Measurements from ENCODE around the gene QPCT. TPM values are rescaled to one million over a fixed set of nuclear protein-coding genes. Genes with fewer than 3 reads are reported as not detected.

QPCT gene
- total RNA-seq, 1 experiment from 2014 or later: not detected

DNA sequence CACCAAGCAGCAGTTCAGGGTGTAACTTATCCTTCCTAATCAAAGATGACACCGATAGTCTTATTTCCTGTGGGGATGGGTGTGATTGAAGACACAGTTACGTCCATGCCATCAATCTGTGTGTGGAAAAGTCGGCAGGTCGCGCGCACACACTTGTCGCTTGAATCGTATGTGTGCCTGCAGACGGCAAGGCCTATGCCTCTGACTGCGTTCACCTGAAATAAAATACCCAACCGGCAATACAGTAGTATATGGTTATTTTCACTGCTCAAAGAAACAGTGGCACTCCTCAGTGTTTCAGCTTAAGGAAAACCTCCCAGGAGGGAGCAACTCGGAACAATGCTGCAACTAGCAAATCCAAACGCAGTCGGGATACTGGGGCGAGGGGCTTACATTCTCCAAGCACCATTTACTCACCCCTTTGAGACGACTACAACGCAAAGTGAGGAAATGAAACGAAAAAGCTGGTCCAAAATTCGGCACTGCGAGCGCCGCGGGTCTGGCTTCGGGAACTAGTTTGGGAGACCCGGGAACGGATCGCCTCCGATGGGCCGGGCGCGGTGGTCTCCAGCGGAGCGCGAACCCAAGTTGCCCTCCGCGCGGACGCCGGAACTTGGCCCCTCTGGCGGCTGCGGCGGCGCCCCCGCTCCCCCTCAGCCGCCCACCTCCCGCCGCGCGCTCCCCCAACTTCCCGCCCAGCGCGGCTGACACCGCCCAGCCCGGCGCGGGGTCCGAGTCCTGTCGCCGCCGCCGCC, 20.5 kb upstream of the QPCT start:
- DNase-seq (ENCODE audit: low spot score): no peak
- in situ Hi-C loops (cut with HindIII; ENCODE audit: low sequenced_read_pairs): no loop called here

DNA sequence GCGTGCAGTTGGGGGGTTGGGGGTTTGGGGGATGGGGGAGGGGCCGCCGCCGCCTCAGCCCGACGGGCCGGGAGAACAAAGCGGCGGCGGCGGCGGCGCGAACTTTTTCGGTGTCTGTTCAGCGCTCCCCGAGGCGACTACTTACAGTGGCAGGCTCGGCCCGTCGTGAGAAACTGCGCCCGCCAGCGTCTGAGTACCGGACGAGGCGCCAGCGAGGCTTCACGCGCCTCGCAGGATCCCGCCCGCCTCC, 20.0 kb upstream of the QPCT start:
- DNase-seq (ENCODE audit: low spot score): no peak
- in situ Hi-C loops (cut with HindIII; ENCODE audit: low sequenced_read_pairs): no loop called here

DNA sequence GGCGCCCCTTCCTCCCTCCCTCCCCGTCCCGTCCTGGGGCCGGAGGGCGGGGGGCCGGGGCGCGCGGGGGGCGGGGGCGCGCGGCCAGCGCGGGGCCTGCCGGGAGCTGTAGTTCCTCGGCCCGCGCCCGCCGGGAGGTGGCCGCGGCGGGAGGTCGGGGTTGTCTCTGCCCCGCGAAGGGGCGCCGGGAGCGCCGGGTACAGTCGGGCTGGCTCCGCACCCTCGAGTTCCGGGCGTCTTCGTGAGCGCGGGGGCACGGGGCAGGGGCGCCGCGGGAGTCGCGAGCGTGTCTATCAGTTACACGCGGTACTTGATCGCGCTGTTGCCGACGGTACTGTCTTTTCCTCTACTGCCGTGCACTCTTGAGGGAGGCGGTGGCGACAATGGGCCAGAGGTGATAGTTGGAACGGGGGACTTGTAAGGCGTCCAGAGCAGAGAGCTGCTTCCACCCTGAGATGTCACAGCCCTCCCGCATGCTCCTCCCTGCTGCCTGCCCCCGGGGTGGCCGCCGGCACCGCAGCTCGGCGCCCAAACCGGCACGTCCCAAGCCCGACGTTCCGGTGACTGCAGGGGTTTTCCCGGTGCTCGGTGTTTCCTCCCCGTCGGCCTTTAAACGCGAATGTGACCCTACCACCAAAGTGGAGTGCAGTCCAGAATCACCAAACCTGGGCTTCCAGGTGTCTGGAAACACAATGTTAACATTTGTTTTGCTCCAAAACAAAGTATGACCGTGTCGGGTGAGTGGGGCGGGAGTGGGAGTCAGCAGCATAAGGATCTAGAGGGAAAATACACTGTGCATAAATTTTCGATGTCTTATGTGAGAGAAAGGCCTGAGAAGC, 19.4 kb upstream of the QPCT start, which contains the start of gene PRKD3:
PRKD3 (minus strand) TSS at position 48 of the 839 bp plus-strand sequence. CDS start 8,309 bp downstream, outside the sequence.
- in situ Hi-C loops (cut with HindIII; ENCODE audit: low sequenced_read_pairs): no loop called here
- no peak for DNase-seq (ENCODE audit: low spot score)

DNA sequence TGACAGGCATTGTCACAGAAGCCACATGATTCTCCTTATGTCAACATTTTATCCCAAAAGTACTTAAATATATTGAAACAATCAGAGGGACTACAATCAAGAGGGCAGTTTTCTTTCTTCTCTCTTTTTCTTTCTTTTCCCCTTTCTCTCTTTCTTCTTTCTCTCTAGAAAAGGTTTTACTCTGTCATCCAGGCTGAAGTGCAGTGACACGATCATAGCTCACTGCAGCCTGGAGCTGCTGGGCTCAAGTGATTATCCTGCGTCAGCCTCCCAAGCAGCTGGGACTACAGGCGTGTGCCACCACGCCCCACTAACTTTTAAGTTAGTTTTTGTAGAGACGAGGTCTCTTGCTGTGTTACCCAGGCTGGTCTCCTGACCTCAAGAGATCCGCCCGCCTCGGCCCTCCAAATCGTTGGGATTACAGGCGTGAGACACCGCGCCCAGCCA, 18.8 kb upstream of the QPCT start:
- DNase-seq (ENCODE audit: low spot score): no peak
- in situ Hi-C loops (cut with HindIII; ENCODE audit: low sequenced_read_pairs): no loop called here

DNA sequence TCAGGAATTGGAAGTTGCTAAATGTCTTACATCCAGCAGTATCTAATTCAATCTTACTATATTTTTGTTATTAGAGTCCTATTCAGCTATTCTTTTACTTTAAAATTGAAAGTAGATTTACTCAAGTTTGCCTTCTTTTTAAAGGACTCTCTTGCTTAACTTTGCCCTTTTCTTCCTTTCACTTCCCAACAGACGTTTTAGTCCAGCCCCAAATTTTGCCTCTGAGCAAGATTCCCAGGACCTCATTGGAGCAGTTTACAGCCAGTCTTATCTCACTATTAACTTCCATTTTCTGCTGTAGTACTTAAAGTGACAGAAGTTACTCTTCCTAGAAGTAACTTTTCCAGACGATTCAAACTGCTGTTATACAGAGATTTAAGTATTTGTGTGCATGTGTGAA, 18.1 kb upstream of the QPCT start:
- in situ Hi-C loops (cut with HindIII; ENCODE audit: low sequenced_read_pairs): no loop called here
- DNase-seq (ENCODE audit: low spot score): peak; percentile 18

DNA sequence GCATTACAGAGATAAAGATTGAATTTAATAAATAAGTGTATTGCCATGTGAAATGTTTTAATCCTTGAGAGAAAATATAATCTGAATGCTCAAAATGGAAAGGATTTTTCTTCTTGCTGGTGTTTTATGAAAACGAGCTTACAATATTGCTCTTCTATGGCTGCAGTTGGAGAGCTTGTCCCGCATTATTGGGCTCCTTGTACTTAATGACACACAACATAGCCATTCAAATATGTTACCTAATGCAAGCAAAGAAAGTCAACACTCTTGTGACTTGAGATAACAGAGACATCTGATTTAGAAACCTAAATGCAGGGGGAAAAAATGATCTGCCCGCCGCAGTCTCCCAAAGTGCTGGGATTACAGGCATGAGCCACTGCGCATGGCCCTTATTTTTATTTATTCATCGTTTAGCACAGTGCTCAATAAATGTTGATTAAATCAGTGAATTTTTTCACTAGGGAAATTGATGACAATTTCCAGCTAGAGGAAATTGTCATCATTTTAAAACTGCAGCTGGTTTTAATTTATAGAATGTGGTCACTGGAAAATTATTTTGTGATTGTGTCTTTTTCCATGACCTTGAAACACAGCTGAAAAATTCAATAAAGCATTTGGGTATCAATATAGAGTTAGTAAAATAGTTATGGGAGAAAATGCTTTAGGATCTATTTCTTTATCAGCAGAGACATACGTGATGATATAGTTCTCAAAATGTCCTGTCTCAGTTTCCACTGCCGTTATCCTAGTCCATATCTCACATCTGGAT, 17.4 kb upstream of the QPCT start:
- in situ Hi-C loops (cut with HindIII; ENCODE audit: low sequenced_read_pairs): no loop called here
- no peak for DNase-seq (ENCODE audit: low spot score)

DNA sequence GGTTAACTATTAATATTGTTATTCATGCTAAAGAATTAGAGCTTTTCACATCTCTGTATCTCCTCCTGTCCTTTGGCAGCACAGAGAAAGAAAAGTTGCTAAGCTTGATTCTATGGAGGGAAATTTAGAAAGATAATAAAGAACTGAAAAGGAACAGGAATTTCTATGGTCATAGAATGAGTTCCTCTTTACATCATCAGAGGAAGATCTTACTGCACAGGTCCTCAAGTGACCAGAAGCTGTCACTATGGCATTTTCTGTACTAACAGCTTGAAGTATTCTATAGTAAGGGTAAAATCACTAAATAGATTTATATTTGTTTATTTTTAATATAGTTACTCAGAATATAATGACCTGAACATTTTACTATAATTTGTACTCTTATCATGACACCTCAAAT, 13.7 kb upstream of the QPCT start:
- DNase-seq (ENCODE audit: low spot score): no peak
- in situ Hi-C loops (cut with HindIII; ENCODE audit: low sequenced_read_pairs): no loop called here

DNA sequence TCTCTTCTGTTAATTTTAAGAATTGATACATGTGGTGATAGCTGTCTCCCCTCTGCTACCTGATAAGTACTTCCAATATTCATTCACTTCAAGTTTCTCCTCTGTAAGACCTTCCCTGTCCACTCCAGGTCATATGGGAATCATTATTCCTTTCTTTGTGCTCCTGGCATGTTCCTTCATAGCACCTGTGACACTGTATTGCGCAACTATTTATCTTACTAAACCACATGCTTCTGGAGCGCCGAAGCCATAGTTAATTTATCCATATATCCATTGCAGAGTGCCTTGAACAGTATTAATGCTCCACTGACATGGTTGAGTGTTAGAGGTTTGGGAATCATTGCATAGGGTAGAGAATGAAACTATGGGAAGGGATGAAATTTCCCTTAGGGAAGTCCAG, 11.9 kb upstream of the QPCT start:
- DNase-seq (ENCODE audit: low spot score): no peak
- in situ Hi-C loops (cut with HindIII; ENCODE audit: low sequenced_read_pairs): no loop called here

DNA sequence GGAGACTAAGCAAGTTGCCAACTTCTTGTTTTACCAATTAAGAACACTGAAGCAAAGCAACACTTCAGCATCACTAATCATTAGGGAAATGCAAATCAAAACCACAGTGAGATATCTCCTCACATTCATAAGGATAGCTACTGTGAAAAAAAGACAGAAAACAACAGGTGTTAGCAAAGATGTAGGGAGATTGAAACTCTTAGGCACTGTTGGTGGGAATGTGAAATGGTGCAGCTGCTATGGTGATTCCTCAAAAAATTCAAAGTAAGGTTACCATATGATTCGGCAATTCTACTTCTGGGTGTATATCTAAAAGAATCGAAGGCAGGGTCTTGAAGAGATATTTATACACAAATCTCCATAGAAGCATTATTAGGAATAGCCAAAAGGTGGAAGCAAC, 11.2 kb upstream of the QPCT start:
- DNase-seq (ENCODE audit: low spot score): no peak
- in situ Hi-C loops (cut with HindIII; ENCODE audit: low sequenced_read_pairs): no loop called here

DNA sequence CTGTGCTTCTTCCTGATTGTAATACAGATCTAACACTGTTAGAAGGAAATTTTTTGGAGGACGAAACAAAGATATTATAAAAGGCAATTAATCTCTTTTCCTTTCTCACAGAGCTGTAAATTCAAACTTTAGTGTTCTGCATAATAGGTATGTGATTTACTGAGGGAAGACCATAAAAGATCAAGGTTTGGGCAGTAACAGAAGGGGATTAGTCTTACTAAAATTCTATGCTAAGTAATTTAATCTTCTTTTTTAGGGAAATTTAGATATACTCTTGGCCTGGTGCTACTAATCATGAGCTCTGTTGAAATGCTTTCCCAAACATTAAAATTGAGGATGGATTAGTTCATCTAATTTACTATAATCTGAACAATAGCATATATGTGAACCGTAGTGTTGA, 8.8 kb upstream of the QPCT start:
- no peak for DNase-seq (ENCODE audit: low spot score)
- in situ Hi-C loops (cut with HindIII; ENCODE audit: low sequenced_read_pairs): no loop called here

DNA sequence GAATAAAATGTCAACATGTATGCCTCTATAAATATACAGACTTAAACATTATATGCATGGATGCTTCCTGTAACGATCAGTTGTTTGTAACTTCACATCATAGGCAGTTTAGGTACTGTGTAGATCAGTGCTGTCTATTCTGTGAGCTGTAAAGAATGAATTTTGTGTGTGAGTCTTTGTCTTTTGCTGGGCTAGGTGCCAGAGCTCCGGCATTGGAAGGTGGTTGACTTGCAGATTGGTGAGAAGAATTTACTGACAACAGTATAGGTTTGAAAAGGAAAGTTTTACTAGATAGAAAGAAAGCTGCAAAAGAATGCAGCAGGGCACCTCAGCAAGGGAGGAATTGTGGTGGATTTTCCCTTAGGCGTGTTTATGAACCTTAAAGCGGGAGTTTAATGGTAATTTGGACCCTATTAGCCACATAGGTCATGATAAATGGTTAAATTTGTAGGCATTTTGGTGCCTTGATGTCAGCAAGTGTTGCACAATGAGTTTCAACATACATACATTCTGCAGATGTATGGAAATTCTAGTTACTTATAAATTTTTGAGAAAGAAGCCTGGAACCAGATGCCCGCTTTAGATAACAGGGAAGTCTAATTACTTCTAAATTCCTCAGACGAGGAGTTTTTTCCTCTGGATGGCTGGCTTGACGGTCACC, 6.7 kb upstream of the QPCT start:
- in situ Hi-C loops (cut with HindIII; ENCODE audit: low sequenced_read_pairs): no loop called here
- DNase-seq (ENCODE audit: low spot score): no peak

DNA sequence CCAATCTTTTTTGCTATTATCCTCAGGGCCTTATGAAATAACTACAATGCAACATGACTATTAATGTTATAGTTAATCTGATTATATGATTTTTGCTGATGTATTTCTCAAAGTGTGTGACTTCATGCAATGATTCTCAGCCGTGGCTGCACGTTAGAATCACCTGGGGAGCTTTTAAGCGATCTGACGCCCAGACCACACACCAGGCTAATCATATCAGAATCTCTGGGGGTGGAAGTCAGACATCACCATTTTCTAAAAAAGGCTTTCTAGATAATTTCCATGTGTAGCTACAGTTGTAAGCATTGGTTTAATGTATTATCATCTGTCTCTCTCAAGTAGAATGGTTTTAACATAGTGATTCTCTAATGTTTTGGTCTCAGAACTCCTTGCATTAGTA, 5.5 kb upstream of the QPCT start:
- in situ Hi-C loops (cut with HindIII; ENCODE audit: low sequenced_read_pairs): no loop called here

DNA sequence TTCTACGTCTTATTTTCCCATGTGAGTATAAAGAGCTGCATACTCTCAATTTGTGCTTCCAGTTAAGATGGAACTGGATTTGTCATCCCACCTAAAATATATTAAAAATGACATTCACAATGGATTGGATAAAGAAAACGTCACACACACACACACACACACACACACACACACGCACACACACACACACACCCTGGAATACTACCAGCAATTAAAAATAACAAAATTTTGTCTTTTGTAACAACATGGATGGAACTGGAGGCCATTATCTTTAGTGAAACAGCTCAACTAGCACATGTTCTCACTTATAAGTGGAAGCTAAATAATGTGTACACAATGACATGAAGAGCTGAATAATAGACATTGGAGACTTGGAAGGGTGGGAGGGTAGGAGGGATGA, 3.8 kb upstream of the QPCT start:
- in situ Hi-C loops (cut with HindIII; ENCODE audit: low sequenced_read_pairs): no loop called here
- DNase-seq (ENCODE audit: low spot score): no peak

More for the DNA sequence above, 5.5 kb upstream of the QPCT start:
- DNase-seq (ENCODE audit: low spot score): no peak

DNA sequence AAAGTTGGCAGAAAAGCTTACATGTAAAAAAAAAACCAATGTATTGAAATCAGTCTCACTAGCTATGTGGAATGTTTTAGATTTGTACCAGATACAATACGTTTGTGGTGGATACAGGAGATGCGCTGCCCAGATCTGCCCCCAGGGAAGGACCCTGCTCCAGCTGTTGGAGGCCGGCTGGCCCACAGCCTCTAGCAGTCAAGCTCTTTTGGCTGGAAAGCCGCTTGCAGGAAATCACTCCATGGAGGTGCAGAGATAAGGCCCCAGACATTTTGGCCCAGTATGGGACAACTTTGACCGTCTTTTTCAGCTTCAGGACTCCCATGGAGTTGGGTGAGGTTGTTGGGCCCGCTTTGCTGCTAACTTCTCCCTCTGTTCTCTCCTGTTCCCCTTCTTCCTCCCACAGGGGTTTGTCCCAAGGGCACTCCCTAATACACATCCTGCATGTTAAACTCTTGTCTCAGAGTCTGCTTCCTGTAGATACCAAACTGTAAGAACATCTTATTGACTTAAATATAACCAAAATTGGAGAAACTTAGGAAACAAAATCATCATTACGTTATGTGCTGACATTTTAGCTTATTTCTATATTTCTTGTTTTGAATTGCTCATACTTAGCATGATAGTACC, 1.7 kb upstream of the QPCT start:
- DNase-seq (ENCODE audit: low spot score): no peak
- in situ Hi-C loops (cut with HindIII; ENCODE audit: low sequenced_read_pairs): no loop called here

DNA sequence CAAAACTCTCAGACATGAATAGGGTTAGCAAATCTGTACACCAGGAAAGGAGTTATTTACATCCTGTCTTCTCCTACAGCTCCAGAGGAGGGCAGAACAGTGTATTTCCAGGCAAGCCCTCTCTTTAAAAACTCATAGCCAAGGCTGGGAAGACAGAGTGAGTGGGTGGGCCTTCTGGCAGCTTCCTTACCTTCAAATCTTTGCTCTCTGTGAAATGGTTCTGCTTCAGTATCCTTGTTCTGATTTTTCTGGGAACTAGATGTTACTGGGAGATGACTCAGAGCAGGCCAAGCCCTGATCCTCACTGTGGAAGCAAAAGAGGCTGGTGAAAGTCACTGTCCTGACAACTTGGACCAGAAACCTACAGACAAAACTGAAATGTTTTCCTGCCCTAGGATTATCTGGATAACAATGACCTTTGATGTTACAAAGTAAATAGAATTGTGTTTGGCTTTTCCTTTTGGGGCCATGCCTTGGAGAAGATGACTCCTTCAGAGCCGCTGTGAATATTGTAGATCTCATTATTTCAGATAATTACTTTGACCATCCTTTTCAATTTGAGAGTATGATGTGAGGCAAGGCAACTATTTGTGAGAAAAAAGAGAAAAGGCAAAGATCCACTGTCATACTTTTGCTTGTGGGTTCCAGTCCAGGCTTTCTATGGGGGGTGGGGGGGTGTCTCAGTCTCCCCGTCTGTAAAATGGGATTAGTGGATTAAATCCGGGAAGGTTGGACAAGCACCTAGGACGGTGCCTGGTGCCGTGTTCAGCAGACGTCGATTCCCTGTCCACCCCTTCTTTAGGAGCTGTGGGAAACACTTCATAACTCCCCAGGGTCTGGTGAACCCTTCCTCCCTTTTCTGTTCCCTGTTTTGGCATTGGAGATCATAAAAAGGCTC, 644 bp upstream of the QPCT start:
- no peak for DNase-seq (ENCODE audit: low spot score)
- in situ Hi-C loops (cut with HindIII; ENCODE audit: low sequenced_read_pairs): no loop called here

DNA sequence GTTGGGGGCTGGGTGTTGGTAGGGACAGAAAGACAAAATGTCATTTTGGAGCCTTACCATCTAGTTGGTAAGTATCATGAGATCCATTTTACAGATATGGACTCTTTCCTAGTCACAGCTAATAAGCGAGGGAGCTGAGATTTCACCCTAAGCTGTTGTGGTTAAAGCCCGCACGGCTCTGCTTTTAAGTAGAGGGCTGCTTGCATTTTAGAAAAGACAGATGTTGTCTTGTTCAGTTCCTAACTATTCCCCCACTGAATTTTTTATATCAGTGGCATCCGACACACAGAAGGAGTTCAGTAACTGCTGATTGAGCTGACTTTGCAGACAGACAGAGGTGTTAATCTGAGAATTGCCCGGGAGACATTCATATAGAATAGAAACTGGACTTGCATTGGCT, 3.7 kb downstream of the QPCT start:
- in situ Hi-C loops (cut with HindIII; ENCODE audit: low sequenced_read_pairs): no loop called here
- no peak for DNase-seq (ENCODE audit: low spot score)

DNA sequence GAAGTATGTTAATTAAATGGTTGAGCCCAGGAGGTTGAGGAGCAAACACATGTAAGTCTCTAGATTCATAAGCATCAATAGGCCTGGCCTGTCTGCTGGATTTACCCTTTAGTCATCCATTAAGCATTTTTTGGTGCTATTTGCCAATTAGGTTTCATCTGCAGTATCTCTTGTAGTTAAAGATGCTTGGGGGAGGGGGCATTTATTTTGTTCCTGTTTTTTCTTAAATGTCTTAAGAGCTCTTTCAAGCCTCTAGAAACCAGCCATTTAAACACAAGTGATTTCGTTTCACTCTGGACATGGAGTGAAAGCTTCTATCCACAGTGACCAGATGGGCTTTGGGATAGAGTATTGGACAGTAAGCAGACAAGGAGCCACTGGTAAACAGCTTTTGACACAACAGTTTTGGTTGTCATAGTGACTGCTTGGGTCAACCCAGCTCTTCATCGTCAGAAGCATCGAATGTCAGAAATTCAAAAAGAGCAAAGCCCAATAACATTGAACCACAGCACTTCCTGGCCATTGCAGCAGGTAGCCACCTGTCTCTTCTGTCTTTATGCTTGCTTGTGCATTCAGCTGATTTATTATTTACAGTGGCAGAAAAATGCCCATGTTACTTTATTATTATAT, 4.9 kb downstream of the QPCT start:
- DNase-seq (ENCODE audit: low spot score): no peak
- in situ Hi-C loops (cut with HindIII; ENCODE audit: low sequenced_read_pairs): no loop called here

DNA sequence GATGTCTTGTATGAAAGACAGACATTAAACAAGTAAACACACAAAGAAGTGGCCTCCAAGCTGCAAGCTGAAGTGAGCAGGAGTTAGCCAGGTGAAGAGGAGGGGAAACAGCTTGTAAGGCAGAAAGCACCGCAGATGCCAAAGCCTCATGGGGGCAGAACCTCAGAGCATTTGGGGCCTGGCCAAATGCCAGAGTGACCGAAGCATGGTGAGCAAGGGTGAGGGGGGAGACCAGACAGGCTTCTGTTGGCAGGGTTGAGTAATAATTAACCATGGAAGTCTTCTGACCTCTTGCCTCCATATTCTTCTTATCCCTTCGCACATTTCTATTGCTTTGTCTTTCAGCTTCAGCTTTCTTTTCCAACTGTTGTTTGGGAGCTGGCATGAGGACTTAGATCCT, 5.6 kb downstream of the QPCT start:
- in situ Hi-C loops (cut with HindIII; ENCODE audit: low sequenced_read_pairs): no loop called here
- DNase-seq (ENCODE audit: low spot score): no peak
